HepG2 (cell line): ENCODE measurements around the gene GRIN3B. TPM values are rescaled to one million over a fixed set of nuclear protein-coding genes. Genes with fewer than 3 reads are reported as not detected.

ENCODE experiments used
- ELF4 ChIP-seq: sonication (generic); formaldehyde crosslinking; IDR thresholded peaks from 2 replicates; pipeline ENCODE4 v1.5.0; 2020; ENCODE audit warnings: missing genetic modification reagents, mild to moderate bottlenecking, moderate library complexity, borderline replicate concordance
- ESRRA ChIP-seq: sonication (generic); formaldehyde crosslinking; IDR thresholded peaks from 2 replicates; pipeline ENCODE4 v1.5.1; 2020; ENCODE audit warnings: mild to moderate bottlenecking, low read depth, missing genetic modification reagents
- FOSL2 ChIP-seq: sonication (generic); formaldehyde crosslinking; IDR thresholded peaks from 2 replicates; pipeline ENCODE4 v1.4.0; 2020; ENCODE audit warnings: missing genetic modification reagents
- GPN1 ChIP-seq: sonication (generic); formaldehyde crosslinking; IDR thresholded peaks from 2 replicates; pipeline ENCODE4 v1.5.1; 2020; ENCODE audit warnings: missing genetic modification reagents, borderline replicate concordance
- KDM4B ChIP-seq: sonication (generic); formaldehyde crosslinking; IDR thresholded peaks from 2 replicates; pipeline ENCODE4 v1.4.0; 2020; ENCODE audit warnings: missing genetic modification reagents
- MXI1 ChIP-seq: IDR thresholded peaks from 3 replicates; pipeline ENCODE4 v1.6.1; 2012; ENCODE audit warnings: low read depth, low read length, inconsistent platforms, borderline replicate concordance
- STAT5B ChIP-seq: sonication (generic); formaldehyde crosslinking; IDR thresholded peaks from 2 replicates; pipeline ENCODE4 v1.4.0; 2020; ENCODE audit warnings: missing genetic modification reagents
- TAF1 ChIP-seq: sonication (generic); formaldehyde crosslinking; IDR thresholded peaks from 2 replicates; pipeline ENCODE4 v1.4.0; 2020; ENCODE audit warnings: missing genetic modification reagents
- ZNF430 ChIP-seq: sonication (generic); formaldehyde crosslinking; IDR thresholded peaks from 2 replicates; pipeline ENCODE4 v1.9.0; 2021; ENCODE audit warnings: mild to moderate bottlenecking, missing genetic modification reagents
- ZNF552 ChIP-seq: sonication (generic); formaldehyde crosslinking; IDR thresholded peaks from 2 replicates; pipeline ENCODE4 v1.9.0; 2022; ENCODE audit warnings: missing genetic modification reagents, mild to moderate bottlenecking, borderline replicate concordance
- ZNF615 ChIP-seq: sonication (generic); formaldehyde crosslinking; IDR thresholded peaks from 2 replicates; pipeline ENCODE4 v1.5.0; 2020; ENCODE audit warnings: mild to moderate bottlenecking, missing genetic modification reagents, borderline replicate concordance
- ZNF879 ChIP-seq: sonication (generic); formaldehyde crosslinking; IDR thresholded peaks from 2 replicates; pipeline ENCODE4 v1.8.1; 2023; ENCODE audit warnings: missing genetic modification reagents
- polyA plus RNA-seq, 8 experiments: library from polyadenylated mRNA; depleted of rRNA in 3 of 8; stranded (reverse) in 7 of 8; unstranded in 1 of 8; fragments of >200 nt; fragmentation: Illumina TruSeq in 4 of 8; extraction: Trizol in 4 of 8; gene quantifications; 2 replicates each; pipeline versions ENCODE4 v1.2.1 to v1.2.3, GENCODE V29; 2011 to 2016; ENCODE audit warnings: low read depth in 4 of 8, missing spikeins in 1 of 8, mixed read lengths in 1 of 8; ENCODE audit not compliant: insufficient read depth in 1 of 8
- total RNA-seq, 5 experiments: library from RNA; depleted of rRNA; stranded (reverse); fragments of >200 nt; fragmentation: Illumina TruSeq; extraction: Trizol; gene quantifications; 2 replicates each; pipeline ENCODE4 v1.2.3, GENCODE V29; 2016; ENCODE audit warnings: low read depth in 1 of 5
- TF ChIP-seq, protein P1 (sequence below): sonication (generic); formaldehyde crosslinking; IDR thresholded peaks from 2 replicates; pipeline ENCODE4 v1.5.0; 2020; ENCODE audit warnings: mild to moderate bottlenecking, missing genetic modification reagents
- TF ChIP-seq, protein P2 (sequence below): IDR thresholded peaks from 2 replicates; pipeline ENCODE4 v1.4.0; 2020; ENCODE audit warnings: mild to moderate bottlenecking, missing genetic modification reagents
- TF ChIP-seq, protein P3 (sequence below): sonication (generic); formaldehyde crosslinking; IDR thresholded peaks from 2 replicates; pipeline ENCODE4 v1.5.1; 2020; ENCODE audit warnings: missing genetic modification reagents, mild to moderate bottlenecking, borderline replicate concordance
- TF ChIP-seq, protein P4 (sequence below): sonication (generic); formaldehyde crosslinking; IDR thresholded peaks from 2 replicates; pipeline ENCODE4 v1.9.0; 2022; ENCODE audit warnings: low read depth, missing genetic modification reagents
- TF ChIP-seq, protein P5 (sequence below): IDR thresholded peaks from 2 replicates; pipeline ENCODE4 v1.6.1; 2018; ENCODE audit warnings: missing genetic modification reagents

GRIN3B gene
- total and polyA plus RNA-seq, 2 of the 13 experiments (the other 11 are each of a cell fraction or from before 2014, with no cell fraction given): 0.07 to 0.20 TPM

DNA sequence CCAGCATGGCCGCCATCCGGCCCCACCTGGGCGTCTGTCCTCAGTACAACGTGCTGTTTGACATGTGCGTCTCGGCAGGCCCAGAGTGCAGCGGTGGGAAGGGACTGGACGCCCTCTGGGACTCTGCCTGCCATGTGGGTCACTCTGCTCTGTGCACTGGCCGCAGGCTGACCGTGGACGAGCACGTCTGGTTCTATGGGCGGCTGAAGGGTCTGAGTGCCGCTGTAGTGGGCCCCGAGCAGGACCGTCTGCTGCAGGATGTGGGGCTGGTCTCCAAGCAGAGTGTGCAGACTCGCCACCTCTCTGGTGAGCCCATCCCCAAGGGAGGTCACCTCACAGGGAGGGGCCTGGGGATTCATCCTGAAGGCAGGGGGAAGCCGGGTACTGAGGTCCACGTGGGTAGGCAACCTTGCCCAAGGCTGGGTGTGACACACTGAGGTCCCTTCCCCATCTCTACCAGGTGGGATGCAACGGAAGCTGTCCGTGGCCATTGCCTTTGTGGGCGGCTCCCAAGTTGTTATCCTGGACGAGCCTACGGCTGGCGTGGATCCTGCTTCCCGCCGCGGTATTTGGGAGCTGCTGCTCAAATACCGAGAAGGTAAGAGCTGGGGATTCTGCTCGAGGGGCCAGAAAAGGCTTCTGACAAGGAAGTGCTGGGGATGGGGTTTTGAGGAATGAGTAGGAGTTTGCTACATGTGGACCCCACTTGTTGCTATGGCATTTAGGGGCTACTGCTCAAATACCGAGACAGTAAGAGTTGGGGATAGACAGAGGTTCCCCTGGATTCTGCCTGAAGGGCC, 51.0 kb downstream of the GRIN3B start (continued):
- TF ChIP-seq, protein P1, sequence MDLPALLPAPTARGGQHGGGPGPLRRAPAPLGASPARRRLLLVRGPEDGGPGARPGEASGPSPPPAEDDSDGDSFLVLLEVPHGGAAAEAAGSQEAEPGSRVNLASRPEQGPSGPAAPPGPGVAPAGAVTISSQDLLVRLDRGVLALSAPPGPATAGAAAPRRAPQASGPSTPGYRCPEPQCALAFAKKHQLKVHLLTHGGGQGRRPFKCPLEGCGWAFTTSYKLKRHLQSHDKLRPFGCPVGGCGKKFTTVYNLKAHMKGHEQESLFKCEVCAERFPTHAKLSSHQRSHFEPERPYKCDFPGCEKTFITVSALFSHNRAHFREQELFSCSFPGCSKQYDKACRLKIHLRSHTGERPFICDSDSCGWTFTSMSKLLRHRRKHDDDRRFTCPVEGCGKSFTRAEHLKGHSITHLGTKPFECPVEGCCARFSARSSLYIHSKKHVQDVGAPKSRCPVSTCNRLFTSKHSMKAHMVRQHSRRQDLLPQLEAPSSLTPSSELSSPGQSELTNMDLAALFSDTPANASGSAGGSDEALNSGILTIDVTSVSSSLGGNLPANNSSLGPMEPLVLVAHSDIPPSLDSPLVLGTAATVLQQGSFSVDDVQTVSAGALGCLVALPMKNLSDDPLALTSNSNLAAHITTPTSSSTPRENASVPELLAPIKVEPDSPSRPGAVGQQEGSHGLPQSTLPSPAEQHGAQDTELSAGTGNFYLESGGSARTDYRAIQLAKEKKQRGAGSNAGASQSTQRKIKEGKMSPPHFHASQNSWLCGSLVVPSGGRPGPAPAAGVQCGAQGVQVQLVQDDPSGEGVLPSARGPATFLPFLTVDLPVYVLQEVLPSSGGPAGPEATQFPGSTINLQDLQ (CRISPR knock-in tag): no peak
- TF ChIP-seq FOSL2: no peak; the same call in 1 of the 2 replicates
- TF ChIP-seq ZNF879 (CRISPR knock-in tag): peak; percentile 93; the same call in 1 of the 2 replicates
- TF ChIP-seq, protein P2, sequence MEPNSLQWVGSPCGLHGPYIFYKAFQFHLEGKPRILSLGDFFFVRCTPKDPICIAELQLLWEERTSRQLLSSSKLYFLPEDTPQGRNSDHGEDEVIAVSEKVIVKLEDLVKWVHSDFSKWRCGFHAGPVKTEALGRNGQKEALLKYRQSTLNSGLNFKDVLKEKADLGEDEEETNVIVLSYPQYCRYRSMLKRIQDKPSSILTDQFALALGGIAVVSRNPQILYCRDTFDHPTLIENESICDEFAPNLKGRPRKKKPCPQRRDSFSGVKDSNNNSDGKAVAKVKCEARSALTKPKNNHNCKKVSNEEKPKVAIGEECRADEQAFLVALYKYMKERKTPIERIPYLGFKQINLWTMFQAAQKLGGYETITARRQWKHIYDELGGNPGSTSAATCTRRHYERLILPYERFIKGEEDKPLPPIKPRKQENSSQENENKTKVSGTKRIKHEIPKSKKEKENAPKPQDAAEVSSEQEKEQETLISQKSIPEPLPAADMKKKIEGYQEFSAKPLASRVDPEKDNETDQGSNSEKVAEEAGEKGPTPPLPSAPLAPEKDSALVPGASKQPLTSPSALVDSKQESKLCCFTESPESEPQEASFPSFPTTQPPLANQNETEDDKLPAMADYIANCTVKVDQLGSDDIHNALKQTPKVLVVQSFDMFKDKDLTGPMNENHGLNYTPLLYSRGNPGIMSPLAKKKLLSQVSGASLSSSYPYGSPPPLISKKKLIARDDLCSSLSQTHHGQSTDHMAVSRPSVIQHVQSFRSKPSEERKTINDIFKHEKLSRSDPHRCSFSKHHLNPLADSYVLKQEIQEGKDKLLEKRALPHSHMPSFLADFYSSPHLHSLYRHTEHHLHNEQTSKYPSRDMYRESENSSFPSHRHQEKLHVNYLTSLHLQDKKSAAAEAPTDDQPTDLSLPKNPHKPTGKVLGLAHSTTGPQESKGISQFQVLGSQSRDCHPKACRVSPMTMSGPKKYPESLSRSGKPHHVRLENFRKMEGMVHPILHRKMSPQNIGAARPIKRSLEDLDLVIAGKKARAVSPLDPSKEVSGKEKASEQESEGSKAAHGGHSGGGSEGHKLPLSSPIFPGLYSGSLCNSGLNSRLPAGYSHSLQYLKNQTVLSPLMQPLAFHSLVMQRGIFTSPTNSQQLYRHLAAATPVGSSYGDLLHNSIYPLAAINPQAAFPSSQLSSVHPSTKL (CRISPR knock-in tag): no peak; the same call in 1 of the 2 replicates
- no peak for TF ChIP-seq ELF4
- TF ChIP-seq, protein P3, sequence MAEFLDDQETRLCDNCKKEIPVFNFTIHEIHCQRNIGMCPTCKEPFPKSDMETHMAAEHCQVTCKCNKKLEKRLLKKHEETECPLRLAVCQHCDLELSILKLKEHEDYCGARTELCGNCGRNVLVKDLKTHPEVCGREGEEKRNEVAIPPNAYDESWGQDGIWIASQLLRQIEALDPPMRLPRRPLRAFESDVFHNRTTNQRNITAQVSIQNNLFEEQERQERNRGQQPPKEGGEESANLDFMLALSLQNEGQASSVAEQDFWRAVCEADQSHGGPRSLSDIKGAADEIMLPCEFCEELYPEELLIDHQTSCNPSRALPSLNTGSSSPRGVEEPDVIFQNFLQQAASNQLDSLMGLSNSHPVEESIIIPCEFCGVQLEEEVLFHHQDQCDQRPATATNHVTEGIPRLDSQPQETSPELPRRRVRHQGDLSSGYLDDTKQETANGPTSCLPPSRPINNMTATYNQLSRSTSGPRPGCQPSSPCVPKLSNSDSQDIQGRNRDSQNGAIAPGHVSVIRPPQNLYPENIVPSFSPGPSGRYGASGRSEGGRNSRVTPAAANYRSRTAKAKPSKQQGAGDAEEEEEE: no peak
- TF ChIP-seq KDM4B (CRISPR knock-in tag): no peak
- TF ChIP-seq ZNF552 (CRISPR knock-in tag): no peak
- peak; percentile 77; the same call in 1 of the 2 replicates for TF ChIP-seq ESRRA (CRISPR knock-in tag)
- TF ChIP-seq STAT5B (CRISPR knock-in tag): 0 out of 2 replicates have a peak, but pooled peaks have one; percentile 35
- TF ChIP-seq, protein P4, sequence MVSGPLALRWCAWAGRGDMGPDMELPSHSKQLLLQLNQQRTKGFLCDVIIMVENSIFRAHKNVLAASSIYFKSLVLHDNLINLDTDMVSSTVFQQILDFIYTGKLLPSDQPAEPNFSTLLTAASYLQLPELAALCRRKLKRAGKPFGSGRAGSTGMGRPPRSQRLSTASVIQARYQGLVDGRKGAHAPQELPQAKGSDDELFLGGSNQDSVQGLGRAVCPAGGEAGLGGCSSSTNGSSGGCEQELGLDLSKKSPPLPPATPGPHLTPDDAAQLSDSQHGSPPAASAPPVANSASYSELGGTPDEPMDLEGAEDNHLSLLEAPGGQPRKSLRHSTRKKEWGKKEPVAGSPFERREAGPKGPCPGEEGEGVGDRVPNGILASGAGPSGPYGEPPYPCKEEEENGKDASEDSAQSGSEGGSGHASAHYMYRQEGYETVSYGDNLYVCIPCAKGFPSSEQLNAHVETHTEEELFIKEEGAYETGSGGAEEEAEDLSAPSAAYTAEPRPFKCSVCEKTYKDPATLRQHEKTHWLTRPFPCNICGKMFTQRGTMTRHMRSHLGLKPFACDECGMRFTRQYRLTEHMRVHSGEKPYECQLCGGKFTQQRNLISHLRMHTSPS (CRISPR knock-in tag): no peak
- peak; percentile 63 for TF ChIP-seq TAF1 (CRISPR knock-in tag)
- TF ChIP-seq ZNF615 (CRISPR knock-in tag): no peak
- no peak for TF ChIP-seq GPN1 (CRISPR knock-in tag)
- peak; percentile 72; the same call in 1 of the 3 replicates for TF ChIP-seq MXI1
- TF ChIP-seq, protein P5, sequence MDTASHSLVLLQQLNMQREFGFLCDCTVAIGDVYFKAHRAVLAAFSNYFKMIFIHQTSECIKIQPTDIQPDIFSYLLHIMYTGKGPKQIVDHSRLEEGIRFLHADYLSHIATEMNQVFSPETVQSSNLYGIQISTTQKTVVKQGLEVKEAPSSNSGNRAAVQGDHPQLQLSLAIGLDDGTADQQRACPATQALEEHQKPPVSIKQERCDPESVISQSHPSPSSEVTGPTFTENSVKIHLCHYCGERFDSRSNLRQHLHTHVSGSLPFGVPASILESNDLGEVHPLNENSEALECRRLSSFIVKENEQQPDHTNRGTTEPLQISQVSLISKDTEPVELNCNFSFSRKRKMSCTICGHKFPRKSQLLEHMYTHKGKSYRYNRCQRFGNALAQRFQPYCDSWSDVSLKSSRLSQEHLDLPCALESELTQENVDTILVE: no peak
- peak; percentile 88 for TF ChIP-seq ZNF430
